Urothelium cell line (cell line): Measurements from ENCODE around the gene LRRC14B.
A peak's percentile ranks its signal among the peaks of the same experiment; 100 is the strongest.
"Not testable (repeated sequence)": the region's sequence is repeated elsewhere in the genome, so short reads cannot be mapped to it uniquely, and the experiment has no call there.

Source experiments
- DNase-seq: peaks from one replicate; pipeline ENCODE4 v3.0.0; 2011; ENCODE audit warnings: low spot score, mixed read lengths
- FAIRE-seq: peaks from 2 replicates; lab custom pipeline; 2011; peaks lifted over from hg19 to GRCh38; lab: Jason Lieb, UNC

Gene LRRC14B

GRCh38 chr5:190366-191035 is 794 bp upstream of the LRRC14B start:
- FAIRE-seq = peak; percentile 27
- no peak for DNase-seq

DNA sequence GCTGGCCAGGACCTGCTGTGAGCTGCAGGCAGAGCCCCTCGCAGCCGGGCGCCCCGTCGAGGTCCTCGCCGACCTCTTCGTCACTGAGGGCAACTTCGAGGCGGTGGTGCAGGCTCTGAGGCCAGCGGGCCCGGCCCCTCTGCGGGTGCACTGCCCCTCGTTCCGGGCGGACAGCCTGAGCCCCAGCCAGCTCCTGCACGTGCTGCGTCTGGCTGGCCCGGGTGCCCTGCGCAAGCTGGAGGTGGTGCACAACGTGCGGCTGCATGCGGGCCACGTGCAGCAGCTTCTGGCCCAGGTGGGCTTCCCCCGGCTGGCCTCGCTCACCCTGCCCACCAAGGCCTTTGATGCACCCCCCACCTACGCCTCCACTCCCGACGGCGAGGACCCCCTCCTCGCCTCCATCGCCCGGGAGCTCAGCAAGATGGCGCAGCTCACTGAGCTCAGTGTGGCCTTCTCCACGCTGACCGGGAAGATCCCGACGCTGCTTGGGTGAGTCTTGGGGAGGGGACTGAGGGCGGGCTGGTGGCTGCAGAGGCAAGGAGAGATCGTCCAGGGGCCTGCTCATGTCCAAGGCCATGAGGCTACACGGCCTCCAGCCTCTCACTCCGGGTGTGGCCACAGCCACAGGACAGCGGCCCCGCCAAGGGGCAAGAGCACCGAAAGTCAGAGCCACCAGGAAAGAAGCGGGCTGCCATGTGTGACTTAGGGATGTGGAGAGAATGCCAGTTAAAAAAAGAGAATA is 825 bp downstream of the LRRC14B start:
- no peak for DNase-seq
- no peak for FAIRE-seq

DNA sequence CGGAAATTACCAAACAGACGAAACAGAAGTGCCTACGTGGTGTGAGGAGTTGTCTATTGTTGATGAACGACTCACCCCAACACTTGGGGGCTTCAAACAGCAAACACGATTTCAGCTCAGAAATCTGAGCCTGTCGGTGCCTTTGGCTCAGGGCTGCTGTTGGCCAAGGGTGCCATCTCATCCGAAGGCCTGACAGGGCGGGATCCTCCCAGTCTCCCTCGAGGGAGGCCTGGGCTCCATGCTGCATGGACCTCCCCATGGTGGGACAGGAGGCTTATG is 1.3 kb downstream of the LRRC14B start:
- no peak for FAIRE-seq
- no peak for DNase-seq

- DNase-seq = no peak
- no peak for FAIRE-seq
Observed at GRCh38 chr5:192970-193831, 1.9 kb downstream of the LRRC14B start.

- no peak for FAIRE-seq
- DNase-seq = no peak
Observed at GRCh38 chr5:194102-194501, 2.8 kb downstream of the LRRC14B start.

- FAIRE-seq = no peak
- no peak for DNase-seq
Observed at GRCh38 chr5:194603-195209, 3.4 kb downstream of the LRRC14B start.

DNA sequence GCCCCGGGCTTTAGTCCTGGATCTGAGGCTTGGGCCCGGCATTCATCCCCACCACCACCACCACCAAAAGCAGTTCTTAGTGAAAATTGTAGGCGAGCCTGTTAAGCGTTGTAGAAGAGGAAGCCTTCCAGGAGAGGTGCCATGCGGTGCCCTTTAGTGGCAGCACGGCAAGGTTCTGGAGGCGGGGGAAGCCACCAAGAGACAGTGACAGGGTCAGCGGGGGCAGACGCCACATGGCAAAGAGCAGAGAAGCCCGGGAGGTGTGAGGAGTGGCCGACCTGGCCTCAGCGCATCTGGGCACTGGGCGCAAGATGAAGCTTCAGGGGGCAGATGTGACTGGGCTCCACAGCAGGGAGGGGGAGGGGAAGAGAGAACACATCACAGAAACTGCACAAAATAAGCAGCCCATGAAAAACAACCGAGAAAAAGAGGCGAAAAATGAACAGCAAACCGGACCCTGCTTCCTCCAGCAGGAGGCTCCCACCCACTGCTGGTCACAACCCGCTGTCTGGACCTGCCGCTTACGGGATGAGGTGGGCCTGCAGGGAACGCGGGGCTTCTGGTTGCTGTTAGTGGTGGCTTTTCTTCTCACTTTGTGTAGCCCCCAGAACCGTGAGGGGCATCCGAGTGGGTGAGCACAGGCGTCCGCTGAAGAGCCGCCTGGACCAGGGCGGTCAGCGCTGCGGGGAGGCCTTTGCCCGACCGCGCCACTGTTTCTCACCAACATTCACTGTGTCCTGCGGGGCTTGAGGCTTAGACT is 4.3 kb downstream of the LRRC14B start:
- no peak for FAIRE-seq
- DNase-seq = no peak

GRCh38 chr5:196350-196749 is 5.1 kb downstream of the LRRC14B start:
- DNase-seq (no peak), FAIRE-seq (no peak)

- FAIRE-seq, DNase-seq: not testable (repeated sequence)
Observed at GRCh38 chr5:197031-197430, 5.7 kb downstream of the LRRC14B start.

- FAIRE-seq (no peak), DNase-seq (no peak)
Observed at GRCh38 chr5:197892-198489, 6.7 kb downstream of the LRRC14B start.

GRCh38 chr5:198516-199196 is 7.4 kb downstream of the LRRC14B start:
- FAIRE-seq (no peak), DNase-seq (no peak)

- DNase-seq (no peak), FAIRE-seq (peak; percentile 70)
Observed at GRCh38 chr5:199197-199949, 8.1 kb downstream of the LRRC14B start.

DNA sequence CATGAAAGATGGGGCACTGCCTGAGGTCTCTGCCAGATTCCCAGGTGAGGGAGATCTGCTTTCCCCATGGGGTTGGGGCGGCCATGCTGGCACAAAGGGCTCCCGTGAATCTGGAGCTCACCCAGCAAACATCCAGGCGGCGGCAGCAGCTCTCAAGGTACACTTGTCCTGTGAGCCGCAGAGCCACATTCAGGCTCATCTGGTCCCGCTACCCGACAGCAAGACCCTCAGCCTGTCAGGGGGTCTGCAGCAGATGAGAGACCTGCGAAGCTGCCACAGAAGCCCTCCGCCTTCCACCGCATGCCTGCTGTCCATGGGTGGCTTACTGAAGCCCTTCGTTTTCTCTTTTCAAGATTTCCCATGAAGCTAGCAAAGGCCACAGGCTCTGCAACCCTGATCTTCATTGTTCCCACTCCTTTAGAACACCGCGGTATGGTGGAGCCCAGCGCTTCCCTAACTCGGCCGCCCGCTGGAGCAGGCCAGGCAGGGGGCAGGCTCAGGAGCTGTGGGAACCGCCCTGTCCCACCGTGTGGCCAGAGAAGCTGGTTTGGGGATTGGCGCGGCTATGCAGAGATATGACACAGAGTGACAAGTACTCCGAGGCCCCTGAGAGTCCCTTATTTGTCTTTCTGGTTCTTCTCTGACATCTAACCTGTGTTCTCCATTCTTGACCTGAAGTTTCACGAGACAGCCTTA is 8.8 kb downstream of the LRRC14B start:
- no peak for FAIRE-seq
- no peak for DNase-seq

DNA sequence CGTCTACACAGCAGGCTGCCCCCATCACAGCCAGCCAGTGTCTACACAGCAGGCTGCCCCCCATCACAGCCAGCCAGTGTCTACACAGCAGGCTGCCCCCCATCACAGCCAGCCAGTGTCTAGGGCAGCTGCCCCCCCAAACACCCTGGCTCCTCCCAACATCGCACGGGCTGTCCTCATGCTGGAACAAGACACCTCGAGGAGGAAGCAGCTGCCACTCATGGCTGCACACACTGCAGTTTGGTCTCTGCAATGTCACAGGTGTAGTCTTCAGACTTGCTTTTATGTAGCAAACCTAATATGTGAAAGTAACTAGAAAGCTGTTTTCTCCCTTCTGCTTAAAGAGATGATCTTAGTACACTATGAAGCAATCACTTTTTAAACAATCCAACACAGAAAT is 9.7 kb downstream of the LRRC14B start:
- FAIRE-seq = no peak

GRCh38 chr5:201672-202071 is 10.4 kb downstream of the LRRC14B start:
- FAIRE-seq = no peak
- DNase-seq = no peak

More for the DNA sequence above, 9.7 kb downstream of the LRRC14B start:
- no peak for DNase-seq

DNA sequence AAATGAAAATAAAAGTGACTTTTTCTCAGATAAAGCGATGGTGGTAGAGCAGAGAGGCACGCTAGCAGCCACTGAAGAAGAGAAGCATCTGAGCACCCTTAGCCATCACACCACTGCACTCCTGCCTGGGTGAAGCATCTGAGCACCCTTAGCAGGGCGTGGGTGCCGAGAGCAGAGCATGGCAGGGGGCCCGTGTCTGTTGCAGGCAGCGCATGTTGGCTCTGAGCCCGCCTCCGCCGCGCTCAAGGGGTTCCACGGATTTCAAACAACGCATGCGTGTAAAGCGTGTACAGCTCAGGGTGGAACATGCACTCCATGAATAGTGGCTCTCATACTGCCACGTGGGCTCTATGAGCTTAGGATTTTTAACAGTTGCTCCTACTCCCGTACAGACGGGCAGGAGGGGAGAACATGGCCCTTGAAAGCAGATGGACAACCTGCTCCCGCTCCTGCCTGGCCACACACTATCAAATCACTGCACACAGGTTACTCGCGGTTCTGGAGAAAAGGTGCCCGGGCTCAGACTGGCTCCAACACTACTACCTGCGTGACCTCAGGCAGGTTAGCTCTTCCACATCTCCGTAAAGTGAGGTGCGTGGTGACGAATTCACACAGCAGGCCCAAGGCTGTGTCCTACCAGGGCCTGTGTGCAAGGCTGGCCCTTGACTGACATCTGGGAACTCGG is 12.1 kb downstream of the LRRC14B start:
- DNase-seq (no peak), FAIRE-seq (no peak)

GRCh38 chr5:204001-204400 is 12.7 kb downstream of the LRRC14B start:
- FAIRE-seq (no peak), DNase-seq (no peak)

- DNase-seq = no peak
- no peak for FAIRE-seq
Observed at GRCh38 chr5:204462-204861, 13.2 kb downstream of the LRRC14B start.
